Mammary epithelial cell (primary cell): Measurements from ENCODE around the gene CALML3.

Experiments
- EZH2 ChIP-seq: IDR thresholded peaks from 2 replicates; pipeline ENCODE4 v1.6.1; 2012; ENCODE audit warnings: low read length, inconsistent platforms, borderline replicate concordance
- TF ChIP-seq, protein P1 (sequence below), 2 donors: IDR thresholded peaks in 1 of 2; conservative IDR thresholded peaks in 1 of 2; 2 replicates each; pipeline ENCODE4 v1.5.1; 2011 to 2012; ENCODE audit warnings: inconsistent platforms in 2 of 2, low read length in 2 of 2, mild to moderate bottlenecking in 2 of 2, control low read depth in 1 of 2, low read depth in 1 of 2; ENCODE audit not compliant: insufficient read depth in 1 of 2; ENCODE audit errors: extremely low read depth in 1 of 2

DNA sequence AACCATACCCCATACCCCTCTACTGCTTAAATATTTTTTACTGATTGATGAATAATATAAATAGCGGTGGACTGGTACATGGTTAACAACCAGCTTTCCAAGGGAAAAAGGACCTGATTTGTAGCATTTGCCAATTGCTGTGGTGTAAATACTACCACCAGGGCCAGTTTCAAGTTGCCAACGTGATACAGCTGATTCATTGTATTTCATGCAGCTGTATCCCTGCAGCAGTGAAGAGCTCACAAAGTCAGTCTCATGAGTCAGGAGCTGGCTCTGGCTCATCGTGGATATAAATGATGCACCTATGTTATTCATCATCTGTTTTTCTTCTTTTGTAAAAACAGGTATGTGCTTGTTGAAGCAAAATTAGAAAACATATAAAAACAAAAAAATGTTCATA lies 40.6 kb upstream of the CALML3 start:
- TF ChIP-seq, protein P1, sequence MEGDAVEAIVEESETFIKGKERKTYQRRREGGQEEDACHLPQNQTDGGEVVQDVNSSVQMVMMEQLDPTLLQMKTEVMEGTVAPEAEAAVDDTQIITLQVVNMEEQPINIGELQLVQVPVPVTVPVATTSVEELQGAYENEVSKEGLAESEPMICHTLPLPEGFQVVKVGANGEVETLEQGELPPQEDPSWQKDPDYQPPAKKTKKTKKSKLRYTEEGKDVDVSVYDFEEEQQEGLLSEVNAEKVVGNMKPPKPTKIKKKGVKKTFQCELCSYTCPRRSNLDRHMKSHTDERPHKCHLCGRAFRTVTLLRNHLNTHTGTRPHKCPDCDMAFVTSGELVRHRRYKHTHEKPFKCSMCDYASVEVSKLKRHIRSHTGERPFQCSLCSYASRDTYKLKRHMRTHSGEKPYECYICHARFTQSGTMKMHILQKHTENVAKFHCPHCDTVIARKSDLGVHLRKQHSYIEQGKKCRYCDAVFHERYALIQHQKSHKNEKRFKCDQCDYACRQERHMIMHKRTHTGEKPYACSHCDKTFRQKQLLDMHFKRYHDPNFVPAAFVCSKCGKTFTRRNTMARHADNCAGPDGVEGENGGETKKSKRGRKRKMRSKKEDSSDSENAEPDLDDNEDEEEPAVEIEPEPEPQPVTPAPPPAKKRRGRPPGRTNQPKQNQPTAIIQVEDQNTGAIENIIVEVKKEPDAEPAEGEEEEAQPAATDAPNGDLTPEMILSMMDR (conservative IDR thresholded peaks at IDR 0.05 in 1 of 2, IDR thresholded peaks at IDR 0.05 in 1 of 2; ENCODE audit: extremely low read depth in 1 of 2, insufficient read depth in 1 of 2, low read depth in 1 of 2, low read length in 2 of 2), result no peak
- no peak for TF ChIP-seq EZH2
